Measurements from ENCODE around the gene KDM2B. TPM values are rescaled to one million over a fixed set of nuclear protein-coding genes. Genes with fewer than 3 reads are reported as not detected.

The KDM2B gene
- total RNA-seq, 1 donor from 2014 or later = 236 TPM

GRCh38 chr12:121538699-121539061, 42.1 kb downstream of the KDM2B start:
- POLR2A ChIA-PET = interaction anchor here (0.7 to 6.2 kb wide), 6 partner anchors 8 to 85 kb away, joined by 3 to 85 read pairs (median 14); no protein-coding TSS in a partner anchor
- peaks cover 5% of the 10 kb centered on the region for H3K36me3 Mint-ChIP-seq (ENCODE audit: low read depth)
- H3K27ac Mint-ChIP-seq = peak overlapping the region; percentile 86
- CTCF ChIA-PET = interaction anchor here (1.2 to 1.8 kb wide), 3 partner anchors 14 to 44 kb away, joined by 3 to 6 read pairs (median 6); no protein-coding TSS in a partner anchor
- H3K4me1 Mint-ChIP-seq = peaks cover 50% of the 10 kb centered on the region
- intact Hi-C loops (cut with micrococcal nuclease) = loop anchor here (10.0 kb wide), 1 partner anchor 536 kb away; the partner anchor contains the start of gene MLXIP
- no peak for TF ChIP-seq CTCF (IDR thresholded peaks at IDR 0.05)
- H3K9me3 Mint-ChIP-seq = no peaks in the 10 kb centered on the region
- H3K27me3 Mint-ChIP-seq = no peaks in the 10 kb centered on the region
- ATAC-seq (ENCODE audit: low read depth) = no peak
- H3K4me3 Mint-ChIP-seq = peak overlapping the region; percentile 78
- DNase-seq = no peak

- CTCF ChIA-PET = interaction anchor here (1.2 to 2.3 kb wide), 4 partner anchors 14 to 89 kb away, joined by 5 to 13 read pairs (median 6); no protein-coding TSS in a partner anchor
These were observed 42.8 kb downstream of the KDM2B start for GRCh38 chr12:121537814-121538698.

GRCh38 chr12:121536899-121537813, 43.7 kb downstream of the KDM2B start:
- POLR2A ChIA-PET = interaction anchor here (0.5 to 6.2 kb wide), 38 partner anchors 9 to 1880 kb away, joined by 3 to 85 read pairs (median 7); partner anchors contain the start of genes ANAPC5, CFAP251, KDM2B and ORAI1
- DNase-seq = peak; percentile 79
- peak overlapping the region; percentile 91 for H3K4me3 Mint-ChIP-seq

More at GRCh38 chr12:121537814-121538698, 42.8 kb downstream of the KDM2B start:
- peaks cover 11% of the 10 kb centered on the region for H3K36me3 Mint-ChIP-seq (ENCODE audit: low read depth)
- peak; percentile 6 for ATAC-seq (ENCODE audit: low read depth)
- intact Hi-C loops (cut with micrococcal nuclease) = loop anchor here (1.0 to 10.0 kb wide), 3 partner anchors 15 to 537 kb away; partner anchors contain the start of gene MLXIP
- TF ChIP-seq CTCF (IDR thresholded peaks at IDR 0.05) = no peak
- peak overlapping the region; percentile 86 for H3K27ac Mint-ChIP-seq
- POLR2A ChIA-PET = interaction anchor here (0.5 to 6.2 kb wide), 18 partner anchors 8 to 280 kb away, joined by 3 to 85 read pairs (median 10); partner anchors contain the start of genes KDM2B, ORAI1, RNF34 and TMEM120B
- DNase-seq = peak; percentile 61
- no peaks in the 10 kb centered on the region for H3K27me3 Mint-ChIP-seq
- no peaks in the 10 kb centered on the region for H3K9me3 Mint-ChIP-seq
- peaks cover 56% of the 10 kb centered on the region for H3K4me1 Mint-ChIP-seq
- peak overlapping the region; percentile 78 for H3K4me3 Mint-ChIP-seq

More at GRCh38 chr12:121536899-121537813, 43.7 kb downstream of the KDM2B start:
- Mint-ChIP-seq H3K27ac (peak overlapping the region; percentile 93), H3K9me3 (no peaks in the 10 kb centered on the region), H3K27me3 (no peaks in the 10 kb centered on the region), H3K4me1 (peaks cover 64% of the 10 kb centered on the region), H3K36me3 (ENCODE audit: low read depth) (peaks cover 20% of the 10 kb centered on the region)
- intact Hi-C loops (cut with micrococcal nuclease) = loop anchor here (1.0 to 10.0 kb wide), 12 partner anchors 14 to 538 kb away; partner anchors contain the start of gene MLXIP
- ATAC-seq (ENCODE audit: low read depth) = peak; percentile 45
- CTCF ChIA-PET = interaction anchor here (1.0 to 2.3 kb wide), 5 partner anchors 15 to 90 kb away, joined by 3 to 13 read pairs (median 5); no protein-coding TSS in a partner anchor
- no peak for TF ChIP-seq CTCF (IDR thresholded peaks at IDR 0.05)

Data from activated B cell treated with CpG ODN at 0.5 μM for 24 hours (primary cell).